Measurements from ENCODE around the gene MAPKAP1.

The MAPKAP1 gene

GRCh38 chr9:125589287-125589686, 117.7 kb downstream of the MAPKAP1 start:
- DNase-seq (ENCODE audit: low read depth): no peak
- H3K4me3 ChIP-seq (ENCODE audit: low read depth, low read length): no peak overlapping the region
- no peak for TF ChIP-seq CTCF (IDR thresholded peaks at IDR 0.05; ENCODE audit: insufficient read depth, low read depth, low read length, missing control alignments)

- no peak overlapping the region for H3K4me3 ChIP-seq (ENCODE audit: low read depth, low read length)
- TF ChIP-seq CTCF (IDR thresholded peaks at IDR 0.05; ENCODE audit: insufficient read depth, low read depth, low read length, missing control alignments): no peak
- DNase-seq (ENCODE audit: low read depth): no peak
Measured at GRCh38 chr9:125587819-125588460, 119.1 kb downstream of the MAPKAP1 start.

GRCh38 chr9:125586172-125586511, 120.9 kb downstream of the MAPKAP1 start:
- no peak overlapping the region for H3K4me3 ChIP-seq (ENCODE audit: low read depth, low read length)
- TF ChIP-seq CTCF (IDR thresholded peaks at IDR 0.05; ENCODE audit: insufficient read depth, low read depth, low read length, missing control alignments): no peak
- DNase-seq (ENCODE audit: low read depth): no peak

- no peak for DNase-seq (ENCODE audit: low read depth)
- no peak overlapping the region for H3K4me3 ChIP-seq (ENCODE audit: low read depth, low read length)
- no peak for TF ChIP-seq CTCF (IDR thresholded peaks at IDR 0.05; ENCODE audit: insufficient read depth, low read depth, low read length, missing control alignments)
Measured at GRCh38 chr9:125585503-125586171, 121.4 kb downstream of the MAPKAP1 start.

- H3K4me3 ChIP-seq (ENCODE audit: low read depth, low read length): no peak overlapping the region
- DNase-seq (ENCODE audit: low read depth): no peak
- no peak for TF ChIP-seq CTCF (IDR thresholded peaks at IDR 0.05; ENCODE audit: insufficient read depth, low read depth, low read length, missing control alignments)
Measured at GRCh38 chr9:125580701-125581286, 126.2 kb downstream of the MAPKAP1 start.

- no peak for TF ChIP-seq CTCF (IDR thresholded peaks at IDR 0.05; ENCODE audit: insufficient read depth, low read depth, low read length, missing control alignments)
- no peak overlapping the region for H3K4me3 ChIP-seq (ENCODE audit: low read depth, low read length)
- no peak for DNase-seq (ENCODE audit: low read depth)
Measured at GRCh38 chr9:125579030-125579932, 127.7 kb downstream of the MAPKAP1 start.
